ENCODE data around the gene MYRIP.

GRCh38 chr3:39917065-39917773 lies 107.8 kb downstream of the MYRIP start:
- TF ChIP-seq, protein P1, sequence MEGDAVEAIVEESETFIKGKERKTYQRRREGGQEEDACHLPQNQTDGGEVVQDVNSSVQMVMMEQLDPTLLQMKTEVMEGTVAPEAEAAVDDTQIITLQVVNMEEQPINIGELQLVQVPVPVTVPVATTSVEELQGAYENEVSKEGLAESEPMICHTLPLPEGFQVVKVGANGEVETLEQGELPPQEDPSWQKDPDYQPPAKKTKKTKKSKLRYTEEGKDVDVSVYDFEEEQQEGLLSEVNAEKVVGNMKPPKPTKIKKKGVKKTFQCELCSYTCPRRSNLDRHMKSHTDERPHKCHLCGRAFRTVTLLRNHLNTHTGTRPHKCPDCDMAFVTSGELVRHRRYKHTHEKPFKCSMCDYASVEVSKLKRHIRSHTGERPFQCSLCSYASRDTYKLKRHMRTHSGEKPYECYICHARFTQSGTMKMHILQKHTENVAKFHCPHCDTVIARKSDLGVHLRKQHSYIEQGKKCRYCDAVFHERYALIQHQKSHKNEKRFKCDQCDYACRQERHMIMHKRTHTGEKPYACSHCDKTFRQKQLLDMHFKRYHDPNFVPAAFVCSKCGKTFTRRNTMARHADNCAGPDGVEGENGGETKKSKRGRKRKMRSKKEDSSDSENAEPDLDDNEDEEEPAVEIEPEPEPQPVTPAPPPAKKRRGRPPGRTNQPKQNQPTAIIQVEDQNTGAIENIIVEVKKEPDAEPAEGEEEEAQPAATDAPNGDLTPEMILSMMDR (IDR thresholded peaks at IDR 0.05): no peak
- no peak for TF ChIP-seq POLR2AphosphoS5 (IDR thresholded peaks at IDR 0.05)

All from suprapubic skin (tissue), 3 donors.